A673 (cell line): ENCODE results near the gene FBXL13. TPM values are rescaled to one million over a fixed set of nuclear protein-coding genes. Genes with fewer than 3 reads are reported as not detected.

Experiments
- BruUV-seq: library from RNA; stranded (reverse); fragments of 400-500 nt; replicated peaks from 2 replicates; lab custom pipeline; 2021; lab: Mats Ljungman, UMichigan
- CTCF ChIA-PET: fragments of 300-600 bp; sonication (Branson Sonifier 250); formaldehyde crosslinking; loops from one replicate; lab custom pipeline; 2022; ENCODE audit warnings: antibody characterized with exemption; lab: Charles Lee
- POLR2A ChIA-PET: fragments of 300-600 bp; sonication (Branson Sonifier 250); formaldehyde crosslinking; loops from one replicate; lab custom pipeline; 2022; ENCODE audit warnings: antibody characterized with exemption; ENCODE audit not compliant: low non-redundant PET; lab: Charles Lee
- DNase-seq: peaks from one replicate; pipeline ENCODE4 v3.0.0-alpha.2; 2015; ENCODE audit warnings: low spot score
- H3K27ac ChIP-seq: fragments of 200-600 bp; sonication (generic); 2 replicates; pipeline ENCODE4 v1.5.1; 2016; ENCODE audit warnings: mixed run types, low read depth, mild to moderate bottlenecking, mixed read lengths, antibody characterized with exemption, low read length; ENCODE audit not compliant: poor library complexity, severe bottlenecking
- H3K27me3 ChIP-seq: fragments of 200-600 bp; sonication (generic); replicated peaks from 2 replicates; pipeline ENCODE4 v1.6.1; 2017; ENCODE audit warnings: mixed run types, low read depth, mild to moderate bottlenecking, mixed read lengths, antibody characterized with exemption, low read length; ENCODE audit not compliant: insufficient read depth, poor library complexity
- H3K36me3 ChIP-seq: fragments of 200-600 bp; sonication (generic); 2 replicates; pipeline ENCODE4 v1.6.1; 2016; ENCODE audit warnings: mixed run types, mild to moderate bottlenecking, mixed read lengths, antibody characterized with exemption, low read length; ENCODE audit not compliant: insufficient read depth, poor library complexity, severe bottlenecking
- H3K4me1 ChIP-seq: fragments of 200-600 bp; sonication (generic); 2 replicates; pipeline ENCODE4 v1.6.1; 2017; ENCODE audit warnings: mixed run types, mild to moderate bottlenecking, mixed read lengths, antibody characterized with exemption, low read length; ENCODE audit not compliant: insufficient read depth, poor library complexity, severe bottlenecking
- H3K4me3 ChIP-seq: fragments of 200-600 bp; sonication (generic); 2 replicates; pipeline ENCODE4 v1.5.1; 2016; ENCODE audit warnings: low read depth, mixed run types, mild to moderate bottlenecking, mixed read lengths, low read length; ENCODE audit not compliant: poor library complexity, severe bottlenecking
- H3K9me3 ChIP-seq: fragments of 200-600 bp; sonication (generic); 2 replicates; pipeline ENCODE4 v1.6.1; 2016; ENCODE audit warnings: mixed run types, low read depth, mild to moderate bottlenecking, mixed read lengths, antibody characterized with exemption, low read length; ENCODE audit not compliant: poor library complexity, severe bottlenecking
- EZH2 ChIP-seq: fragments of 200-600 bp; sonication (generic); IDR thresholded peaks from 2 replicates; pipeline ENCODE4 v1.6.1; 2017; ENCODE audit warnings: borderline replicate concordance, low read depth, mild to moderate bottlenecking, mixed read lengths, antibody characterized with exemption, low read length; ENCODE audit not compliant: poor library complexity, severe bottlenecking
- intact Hi-C: fragments of 100-400 bp; cut with micrococcal nuclease; formaldehyde crosslinking; loops from one replicate; pipeline ENCODE4 v1.10.0; 2022; ENCODE audit not compliant: unreplicated experiment
- total RNA-seq: library from RNA; stranded (reverse); gene quantifications from 2 replicates; pipeline ENCODE4 v1.2.3, GENCODE V29; 2021
- TF ChIP-seq, protein P1 (sequence below): fragments of 300-800, 200-600 bp; sonication (generic); conservative IDR thresholded peaks from 2 replicates; pipeline ENCODE4 v1.5.1; 2017; ENCODE audit warnings: low read depth, mild to moderate bottlenecking, antibody characterized with exemption, low read length, moderate library complexity, mixed read lengths

FBXL13 gene
- total RNA-seq, 1 experiment from 2014 or later: 0.37 TPM

DNA sequence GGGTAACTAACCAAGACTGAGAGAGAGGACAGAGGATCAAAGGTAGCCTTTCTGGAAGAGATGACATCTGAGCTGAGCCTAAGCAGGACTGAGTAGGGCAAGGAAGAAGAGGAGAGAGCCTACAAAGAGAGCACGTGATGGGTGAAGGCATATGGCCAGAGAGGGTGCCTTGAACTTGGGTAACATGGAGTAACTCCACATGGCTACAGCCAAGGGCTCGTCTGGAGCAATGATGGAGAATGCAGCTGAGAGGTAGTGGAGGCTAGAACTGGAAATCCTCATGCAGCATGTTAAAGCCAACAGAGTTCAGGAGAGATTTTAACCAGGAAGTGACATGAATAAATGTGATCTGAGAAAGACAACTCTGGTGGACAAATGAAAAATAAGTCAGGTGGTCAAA is 84.0 kb downstream of the FBXL13 start:
- Histone ChIP-seq H3K27me3 (no peaks in the 10 kb centered on the region), H3K36me3 (no peaks in the 10 kb centered on the region), H3K27ac (no peak overlapping the region), H3K4me3 (no peak overlapping the region), H3K9me3 (no peaks in the 10 kb centered on the region), H3K4me1 (peaks cover 22% of the 10 kb centered on the region)
- ChIA-PET CTCF (no interaction called here), POLR2A (interaction anchor here (0.6 kb wide), 1 partner anchor 12 kb away, joined by 5 read pairs; no protein-coding TSS in a partner anchor)
- no TSS peak for BruUV-seq
- no peak for TF ChIP-seq EZH2
- TF ChIP-seq, protein P1, sequence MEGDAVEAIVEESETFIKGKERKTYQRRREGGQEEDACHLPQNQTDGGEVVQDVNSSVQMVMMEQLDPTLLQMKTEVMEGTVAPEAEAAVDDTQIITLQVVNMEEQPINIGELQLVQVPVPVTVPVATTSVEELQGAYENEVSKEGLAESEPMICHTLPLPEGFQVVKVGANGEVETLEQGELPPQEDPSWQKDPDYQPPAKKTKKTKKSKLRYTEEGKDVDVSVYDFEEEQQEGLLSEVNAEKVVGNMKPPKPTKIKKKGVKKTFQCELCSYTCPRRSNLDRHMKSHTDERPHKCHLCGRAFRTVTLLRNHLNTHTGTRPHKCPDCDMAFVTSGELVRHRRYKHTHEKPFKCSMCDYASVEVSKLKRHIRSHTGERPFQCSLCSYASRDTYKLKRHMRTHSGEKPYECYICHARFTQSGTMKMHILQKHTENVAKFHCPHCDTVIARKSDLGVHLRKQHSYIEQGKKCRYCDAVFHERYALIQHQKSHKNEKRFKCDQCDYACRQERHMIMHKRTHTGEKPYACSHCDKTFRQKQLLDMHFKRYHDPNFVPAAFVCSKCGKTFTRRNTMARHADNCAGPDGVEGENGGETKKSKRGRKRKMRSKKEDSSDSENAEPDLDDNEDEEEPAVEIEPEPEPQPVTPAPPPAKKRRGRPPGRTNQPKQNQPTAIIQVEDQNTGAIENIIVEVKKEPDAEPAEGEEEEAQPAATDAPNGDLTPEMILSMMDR: no peak
- DNase-seq: no peak
- intact Hi-C loops: no loop called here

DNA sequence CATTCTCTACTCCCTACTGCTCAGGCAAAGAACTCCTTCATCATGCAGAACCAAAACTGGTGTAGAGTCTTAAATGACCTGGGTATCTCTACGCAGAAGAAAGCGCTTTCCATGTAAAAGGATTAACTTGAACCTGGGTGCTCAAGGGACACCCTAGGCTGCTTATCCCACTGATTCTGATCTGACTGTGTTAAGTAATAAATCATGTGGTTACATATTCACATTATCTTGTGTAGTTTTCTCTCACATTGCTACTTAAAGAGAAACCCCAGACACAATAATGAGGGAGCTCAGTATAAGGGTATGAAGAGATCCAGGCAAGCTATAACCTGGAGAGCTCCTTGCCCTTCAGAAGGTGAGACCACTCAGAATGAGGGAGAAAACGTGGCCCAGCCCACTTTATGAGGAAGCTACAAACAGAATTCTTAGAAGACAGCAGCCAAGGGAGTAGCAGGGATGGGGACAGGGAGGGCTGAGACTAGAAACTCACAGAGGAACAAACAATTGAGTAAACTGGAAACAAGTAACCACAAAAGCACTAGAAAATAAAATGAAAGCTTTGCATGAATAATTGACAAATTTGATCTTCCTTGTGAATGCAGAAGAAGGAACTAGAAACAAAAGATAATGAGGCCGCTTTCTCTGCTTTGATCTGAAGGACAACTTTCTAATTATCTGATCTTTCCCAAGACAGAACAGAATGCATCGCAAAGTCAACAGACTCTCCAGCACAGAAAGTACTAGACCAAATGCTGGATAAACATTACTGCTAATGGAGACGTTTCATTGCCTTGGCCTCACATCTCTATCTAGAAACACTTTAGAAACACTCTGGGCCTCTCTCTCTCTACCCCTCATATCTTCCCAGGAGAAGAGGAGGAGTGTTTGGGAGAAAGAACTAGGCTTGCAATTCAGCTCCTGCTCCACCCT is 85.7 kb downstream of the FBXL13 start:
- no TSS peak for BruUV-seq
- no peak overlapping the region for H3K27ac ChIP-seq
- H3K36me3 ChIP-seq: no peaks in the 10 kb centered on the region
- no peaks in the 10 kb centered on the region for H3K9me3 ChIP-seq
- CTCF ChIA-PET: no interaction called here
- no peaks in the 10 kb centered on the region for H3K27me3 ChIP-seq
- intact Hi-C loops: no loop called here
- no peak for TF ChIP-seq EZH2
- TF ChIP-seq, protein P1: no peak
- DNase-seq: no peak
- peaks cover 22% of the 10 kb centered on the region for H3K4me1 ChIP-seq
- no peak overlapping the region for H3K4me3 ChIP-seq
- POLR2A ChIA-PET: no interaction called here

DNA sequence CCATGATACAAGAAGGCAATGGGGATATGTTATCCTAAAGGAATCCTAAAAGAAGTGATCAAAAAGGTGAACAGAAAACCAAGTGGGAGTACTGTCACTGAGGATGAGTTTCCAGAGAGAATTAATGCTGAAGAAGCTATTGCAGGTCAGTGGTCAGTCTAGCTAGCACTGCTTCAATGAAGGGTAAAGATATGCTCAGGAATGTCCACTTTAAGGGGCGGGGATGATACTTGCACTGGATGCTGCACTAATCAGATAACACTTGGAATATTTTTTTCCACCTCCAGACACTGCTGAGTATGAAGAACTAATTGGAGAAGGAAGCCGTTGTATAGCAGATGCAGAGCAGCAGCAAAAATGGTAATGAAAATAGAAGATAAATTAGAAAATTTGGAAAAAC is 86.5 kb downstream of the FBXL13 start:
- Histone ChIP-seq H3K27me3 (no peaks in the 10 kb centered on the region), H3K27ac (no peak overlapping the region), H3K9me3 (no peaks in the 10 kb centered on the region), H3K4me1 (peaks cover 21% of the 10 kb centered on the region), H3K36me3 (no peaks in the 10 kb centered on the region), H3K4me3 (no peak overlapping the region)
- no peak for DNase-seq
- no TSS peak for BruUV-seq
- intact Hi-C loops: no loop called here
- POLR2A ChIA-PET: no interaction called here
- CTCF ChIA-PET: no interaction called here
- TF ChIP-seq EZH2: no peak
- TF ChIP-seq, protein P1: no peak
